HFFc6 (cell line): ENCODE measurements around the gene SEC14L2. TPM values are rescaled to one million over a fixed set of nuclear protein-coding genes. Genes with fewer than 3 reads are reported as not detected.
"Not testable (repeated sequence)": the region's sequence is repeated elsewhere in the genome, so short reads cannot be mapped to it uniquely, and the experiment has no call there.

Experiments used
- DNase-seq: peaks from one replicate; pipeline ENCODE4 v3.0.0-alpha.2; 2018
- H3K27ac Mint-ChIP-seq: 2 replicates; pipeline ENCODE4 v1.8.0; 2020; ENCODE audit warnings: mild to moderate bottlenecking, mixed read lengths
- H3K27me3 Mint-ChIP-seq: 2 replicates; pipeline ENCODE4 v1.8.0; 2021; ENCODE audit warnings: mild to moderate bottlenecking, moderate library complexity, mixed read lengths; ENCODE audit not compliant: insufficient read depth
- H3K36me3 Mint-ChIP-seq: 2 replicates; pipeline ENCODE4 v1.8.0; 2021; ENCODE audit warnings: low read depth, mixed read lengths
- H3K4me1 Mint-ChIP-seq: 2 replicates; pipeline ENCODE4 v1.8.0; 2020; ENCODE audit warnings: low read depth, mixed read lengths
- H3K4me3 Mint-ChIP-seq: 2 replicates; pipeline ENCODE4 v1.8.0; 2020; ENCODE audit warnings: mild to moderate bottlenecking, moderate library complexity, mixed read lengths
- H3K9me3 Mint-ChIP-seq: 2 replicates; pipeline ENCODE4 v1.8.0; 2020; ENCODE audit warnings: mild to moderate bottlenecking, mixed read lengths
- total RNA-seq, 6 experiments: library from RNA; stranded (reverse); fragmentation: NEBNext Ultra II Directional; extraction: Animal tissue kit (Norgen Biotek cat#: 25700); gene quantifications; 2 replicates in 1 of 6; 3 replicates in 5 of 6; pipeline ENCODE4 v1.2.3, GENCODE V29; 2021
- TF ChIP-seq, protein P1 (sequence below): fragments of 200-600 bp; sonication (generic); IDR thresholded peaks from 2 replicates; pipeline ENCODE4 v1.5.0; 2021; ENCODE audit warnings: antibody characterized with exemption, mild to moderate bottlenecking

The SEC14L2 gene
- total RNA-seq, 6 experiments from 2014 or later, result 18.4 to 24.0 (median 22.8) TPM

DNA sequence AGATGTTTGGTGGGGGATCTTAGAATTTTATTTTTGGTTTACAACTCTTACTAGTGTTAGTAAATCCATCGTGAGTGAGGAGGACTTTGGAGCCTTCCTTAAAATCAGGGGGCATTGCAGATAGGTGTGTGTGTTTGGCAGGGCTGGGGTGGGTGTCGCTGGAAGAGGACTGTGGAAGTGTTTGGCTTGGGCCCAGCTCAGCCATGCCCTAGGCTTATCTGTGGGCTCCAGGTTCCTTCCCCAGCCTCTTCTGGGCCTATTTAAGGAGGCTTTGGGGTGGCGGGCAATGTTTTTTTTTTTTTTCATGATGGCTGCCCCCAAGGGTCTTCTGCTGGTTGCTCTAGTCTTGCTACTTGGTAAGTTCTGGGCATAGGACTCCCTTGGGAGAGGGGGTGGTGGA lies 50.8 kb downstream of the SEC14L2 start:
- DNase-seq, result no peak
- H3K27me3 Mint-ChIP-seq, result peaks cover 13% of the 10 kb centered on the region
- no peaks in the 10 kb centered on the region for H3K9me3 Mint-ChIP-seq
- peaks cover 36% of the 10 kb centered on the region for H3K4me1 Mint-ChIP-seq
- no peak overlapping the region for H3K27ac Mint-ChIP-seq
- no peak overlapping the region for H3K4me3 Mint-ChIP-seq
- TF ChIP-seq, protein P1, sequence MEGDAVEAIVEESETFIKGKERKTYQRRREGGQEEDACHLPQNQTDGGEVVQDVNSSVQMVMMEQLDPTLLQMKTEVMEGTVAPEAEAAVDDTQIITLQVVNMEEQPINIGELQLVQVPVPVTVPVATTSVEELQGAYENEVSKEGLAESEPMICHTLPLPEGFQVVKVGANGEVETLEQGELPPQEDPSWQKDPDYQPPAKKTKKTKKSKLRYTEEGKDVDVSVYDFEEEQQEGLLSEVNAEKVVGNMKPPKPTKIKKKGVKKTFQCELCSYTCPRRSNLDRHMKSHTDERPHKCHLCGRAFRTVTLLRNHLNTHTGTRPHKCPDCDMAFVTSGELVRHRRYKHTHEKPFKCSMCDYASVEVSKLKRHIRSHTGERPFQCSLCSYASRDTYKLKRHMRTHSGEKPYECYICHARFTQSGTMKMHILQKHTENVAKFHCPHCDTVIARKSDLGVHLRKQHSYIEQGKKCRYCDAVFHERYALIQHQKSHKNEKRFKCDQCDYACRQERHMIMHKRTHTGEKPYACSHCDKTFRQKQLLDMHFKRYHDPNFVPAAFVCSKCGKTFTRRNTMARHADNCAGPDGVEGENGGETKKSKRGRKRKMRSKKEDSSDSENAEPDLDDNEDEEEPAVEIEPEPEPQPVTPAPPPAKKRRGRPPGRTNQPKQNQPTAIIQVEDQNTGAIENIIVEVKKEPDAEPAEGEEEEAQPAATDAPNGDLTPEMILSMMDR, result no peak
- no peaks in the 10 kb centered on the region for H3K36me3 Mint-ChIP-seq

DNA sequence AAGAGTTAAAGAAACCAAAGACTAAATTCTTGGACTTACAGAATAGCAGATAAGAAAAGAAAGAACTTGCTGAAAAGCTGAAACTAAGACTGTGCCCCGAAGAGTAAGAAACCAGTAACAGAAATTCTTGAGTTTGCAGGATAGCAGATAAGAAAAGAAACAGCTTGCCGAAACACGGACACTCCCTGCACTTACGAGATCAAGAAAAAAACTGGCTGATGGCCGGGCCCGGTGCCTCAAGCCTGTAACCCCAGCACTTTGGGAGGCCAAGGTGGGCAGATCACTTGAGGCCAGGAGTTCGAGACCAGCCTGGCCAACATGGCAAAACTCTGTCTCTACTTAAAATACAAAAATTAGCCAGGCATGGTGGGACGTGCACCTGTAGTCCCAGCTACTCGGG lies 54.7 kb downstream of the SEC14L2 start:
- H3K4me3 Mint-ChIP-seq, H3K27ac Mint-ChIP-seq, H3K9me3 Mint-ChIP-seq, H3K4me1 Mint-ChIP-seq, DNase-seq, H3K36me3 Mint-ChIP-seq: not testable (repeated sequence)
- H3K27me3 Mint-ChIP-seq, result peaks cover 18% of the 10 kb centered on the region

DNA sequence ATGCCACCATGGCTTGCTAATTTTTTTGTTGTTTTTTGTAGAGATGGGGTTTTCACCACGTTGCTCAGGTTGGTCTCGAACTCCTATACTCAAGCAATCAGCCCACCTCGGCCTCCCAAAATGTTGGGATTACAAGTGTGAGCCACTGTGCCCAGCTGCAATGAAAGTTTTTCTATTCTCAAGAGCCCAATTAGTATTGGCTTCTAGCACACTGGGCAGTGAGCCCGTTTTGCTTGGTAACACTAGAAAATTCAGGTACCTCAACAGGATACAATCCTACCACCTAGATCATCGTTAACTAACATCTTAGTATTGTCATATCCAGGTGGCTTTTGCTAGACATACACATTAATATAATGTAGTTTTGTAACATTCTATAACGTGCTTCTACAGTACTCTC lies 56.0 kb downstream of the SEC14L2 start:
- TF ChIP-seq, protein P1, result no peak
- Mint-ChIP-seq H3K27me3 (peaks cover 22% of the 10 kb centered on the region), H3K27ac (no peak overlapping the region), H3K4me1 (no peaks in the 10 kb centered on the region; the same call in 1 of the 2 replicates), H3K36me3 (no peaks in the 10 kb centered on the region), H3K9me3 (no peaks in the 10 kb centered on the region), H3K4me3 (no peak overlapping the region)
- DNase-seq, result no peak

DNA sequence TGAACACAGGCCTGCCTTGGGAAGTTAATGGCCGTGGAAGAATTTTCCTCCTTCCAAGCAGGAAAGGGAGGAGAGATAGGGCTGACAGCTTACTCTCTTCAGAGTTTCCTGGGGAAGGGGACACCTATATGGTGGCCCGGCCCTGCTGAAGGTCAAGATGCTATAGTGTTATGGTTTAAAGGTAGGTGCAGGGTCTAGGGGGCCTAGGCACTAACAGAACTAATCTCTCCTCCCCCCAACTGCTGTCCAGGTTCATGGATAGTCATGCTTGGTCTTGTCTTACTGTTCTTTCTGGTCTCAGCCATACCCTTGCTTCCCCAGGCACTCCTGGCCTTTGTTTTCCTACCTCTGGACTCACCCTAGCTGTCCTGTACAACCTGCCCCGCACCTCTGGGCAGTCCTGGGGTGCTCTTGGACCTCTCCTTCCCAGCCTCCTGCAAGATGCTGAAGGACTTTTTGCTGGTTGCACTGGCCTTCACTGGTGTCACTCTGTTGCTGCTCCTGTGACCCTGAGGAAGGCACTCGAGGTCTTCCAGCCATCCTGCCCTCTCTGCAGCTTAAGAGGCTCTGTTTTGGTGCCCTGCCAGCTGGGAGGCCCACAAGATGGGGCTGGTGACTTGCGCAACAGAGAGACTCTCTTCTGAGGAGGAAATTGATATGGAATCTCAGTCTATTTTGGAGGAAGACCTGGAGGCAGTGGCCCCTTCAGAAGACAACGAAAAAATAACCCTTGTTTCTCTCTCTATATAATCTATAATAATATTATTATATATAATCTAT lies 57.1 kb downstream of the SEC14L2 start:
- H3K27me3 Mint-ChIP-seq, result peaks cover 22% of the 10 kb centered on the region
- TF ChIP-seq, protein P1, result no peak
- H3K27ac Mint-ChIP-seq, result no peak overlapping the region
- H3K36me3 Mint-ChIP-seq, result no peaks in the 10 kb centered on the region
- no peaks in the 10 kb centered on the region; the same call in 1 of the 2 replicates for H3K4me1 Mint-ChIP-seq
- no peak for DNase-seq
- H3K9me3 Mint-ChIP-seq, result no peaks in the 10 kb centered on the region
- H3K4me3 Mint-ChIP-seq, result no peak overlapping the region

DNA sequence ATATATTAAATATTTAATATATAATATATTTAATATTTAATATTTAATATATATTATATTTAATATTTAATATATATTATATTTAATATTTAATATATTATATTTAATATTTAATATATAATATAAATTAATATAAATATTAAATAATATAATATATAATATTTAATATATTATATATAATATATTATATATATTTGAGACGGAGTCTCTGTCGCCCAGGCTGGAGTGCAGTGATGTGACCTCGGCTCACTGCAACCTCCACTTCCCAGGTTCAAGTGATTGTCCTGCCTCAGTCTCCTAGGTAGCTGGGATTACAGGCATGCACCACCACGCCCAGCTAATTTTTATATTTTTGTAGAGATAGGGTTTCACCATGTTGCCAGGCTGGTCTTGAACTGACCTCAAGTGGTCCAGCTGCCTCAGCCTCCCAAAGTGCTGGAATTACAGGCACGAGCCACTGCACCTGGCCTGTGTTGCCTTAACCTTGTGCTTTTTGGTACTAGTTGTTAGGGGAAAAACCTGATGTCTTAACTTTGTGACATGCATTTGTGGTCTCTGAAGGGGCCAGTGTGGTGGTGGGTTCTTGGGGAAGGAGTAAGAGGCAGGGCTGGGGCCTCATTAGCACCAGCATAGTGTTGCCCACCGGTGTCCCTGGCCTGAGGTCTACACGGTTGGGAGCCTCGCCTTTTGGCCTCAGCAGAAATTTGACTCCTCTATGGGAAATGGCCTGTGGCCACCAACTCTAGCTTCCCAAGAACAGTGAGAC lies 58.4 kb downstream of the SEC14L2 start:
- H3K27me3 Mint-ChIP-seq, result peaks cover 15% of the 10 kb centered on the region

More for the DNA sequence above, 58.4 kb downstream of the SEC14L2 start:
- TF ChIP-seq, protein P1, result no peak
- no peak for DNase-seq
- Mint-ChIP-seq H3K27ac (no peak overlapping the region), H3K4me1 (no peaks in the 10 kb centered on the region; the same call in 1 of the 2 replicates), H3K4me3 (no peak overlapping the region), H3K9me3 (no peaks in the 10 kb centered on the region), H3K36me3 (no peaks in the 10 kb centered on the region)
